ENCODE data around the gene R3HCC1L.

R3HCC1L gene

DNA sequence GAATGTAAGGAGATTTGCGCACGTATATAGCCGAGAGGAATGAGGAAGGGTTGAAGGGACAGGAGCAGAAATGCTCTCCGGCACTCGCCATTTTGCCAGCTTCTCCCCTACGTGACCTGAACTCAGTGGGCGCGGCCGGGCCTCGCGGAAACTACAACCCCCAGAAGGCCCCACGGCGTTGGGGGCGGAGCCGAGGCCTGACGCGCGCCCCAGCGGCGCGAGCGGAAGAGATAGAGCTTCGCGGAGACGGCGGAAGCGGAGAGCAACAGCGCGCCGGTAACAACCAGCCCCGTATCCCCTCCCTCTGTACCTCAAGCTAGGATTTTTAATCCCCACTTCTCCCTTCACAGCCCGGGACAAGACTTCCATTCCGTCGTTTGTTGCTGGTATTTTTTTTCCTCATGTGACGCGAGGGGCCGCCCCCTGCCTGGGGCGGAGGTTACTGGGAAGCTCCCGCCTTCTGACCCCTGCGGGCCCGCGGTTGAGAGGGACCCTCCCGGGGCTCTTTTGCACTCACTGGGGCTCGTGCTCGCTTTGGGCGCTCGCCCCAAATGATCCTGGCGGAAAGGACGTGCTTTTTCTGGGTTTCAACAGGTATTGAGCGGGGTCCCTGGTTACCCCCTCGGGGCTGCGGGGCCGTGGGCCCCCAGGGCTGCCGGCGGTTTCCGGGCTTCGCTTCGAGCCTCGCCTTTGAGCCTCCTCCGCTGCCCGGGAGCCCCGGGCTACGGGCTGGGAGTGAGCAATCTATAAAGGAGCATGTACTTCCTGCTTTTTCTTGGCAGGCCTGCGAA, at the start of gene R3HCC1L:
Gene R3HCC1L, plus strand, starts transcription at position 227 of the 791 bp plus-strand sequence. CDS start 73,458 bp downstream, outside the sequence.
- DNase-seq (ENCODE audit: low read depth, low spot score) = peak; percentile 86

DNA sequence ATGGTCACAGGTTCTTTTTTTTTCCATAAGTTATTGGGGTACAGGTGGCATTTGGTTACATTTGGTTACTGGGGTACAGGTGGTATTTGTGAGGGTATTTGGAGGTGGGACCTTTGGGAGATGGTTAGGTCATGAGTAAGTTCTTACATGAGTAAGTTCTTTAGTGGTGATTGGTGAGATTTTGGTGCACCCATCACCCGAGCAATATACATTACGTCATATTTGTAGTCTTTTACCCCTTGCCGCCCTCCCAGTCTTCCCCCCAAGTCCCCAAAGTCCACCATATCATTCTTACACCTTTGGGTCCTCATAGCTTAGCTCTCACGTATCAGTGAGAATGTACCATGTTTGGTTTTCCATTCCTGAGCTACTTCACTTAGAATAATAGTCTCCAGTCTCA, 49.2 kb upstream of the R3HCC1L start:
- no peak for DNase-seq (ENCODE audit: low read depth, low spot score)

DNA sequence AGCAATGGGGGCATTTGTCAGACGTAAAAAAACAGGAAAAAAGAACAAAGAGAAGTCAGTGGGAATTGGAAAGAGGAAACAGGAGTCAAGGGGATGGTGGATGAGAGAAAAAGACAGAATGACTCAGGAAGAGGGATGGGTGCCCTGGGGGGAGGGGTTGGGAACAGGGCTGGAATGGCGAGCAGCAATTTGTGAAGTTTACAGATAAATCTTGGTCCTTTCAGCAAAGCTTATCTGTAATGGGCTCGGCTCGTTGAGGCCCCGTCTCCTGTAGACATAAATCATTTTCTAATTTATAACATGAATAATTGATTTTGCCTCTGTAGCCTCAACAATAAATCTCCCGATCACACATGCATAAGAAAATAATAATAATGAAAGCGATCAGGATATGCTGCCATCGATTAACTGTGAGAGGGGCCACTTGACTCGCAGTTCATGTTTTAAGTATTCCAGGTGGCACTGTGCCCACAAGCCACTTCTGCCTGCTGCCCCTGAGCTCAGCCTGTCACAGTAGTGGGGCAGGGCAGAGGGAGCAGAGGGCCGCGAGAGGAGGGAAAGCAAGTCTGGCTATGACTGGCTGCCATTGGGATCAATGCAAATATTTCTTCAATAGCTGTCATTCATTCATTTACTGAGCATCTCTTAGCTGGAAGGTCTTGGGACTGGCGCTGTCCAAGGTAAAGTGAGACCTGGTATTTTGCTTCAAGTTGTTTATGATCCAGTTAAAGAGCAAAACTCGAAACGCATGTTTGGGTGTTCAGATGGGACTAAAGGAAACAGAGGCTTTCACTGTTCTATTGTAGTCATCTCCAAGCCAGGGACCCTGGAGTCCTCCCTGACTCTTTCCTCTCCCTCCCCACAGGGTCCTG, 47.4 kb upstream of the R3HCC1L start:
- DNase-seq (ENCODE audit: low read depth, low spot score) = no peak

DNA sequence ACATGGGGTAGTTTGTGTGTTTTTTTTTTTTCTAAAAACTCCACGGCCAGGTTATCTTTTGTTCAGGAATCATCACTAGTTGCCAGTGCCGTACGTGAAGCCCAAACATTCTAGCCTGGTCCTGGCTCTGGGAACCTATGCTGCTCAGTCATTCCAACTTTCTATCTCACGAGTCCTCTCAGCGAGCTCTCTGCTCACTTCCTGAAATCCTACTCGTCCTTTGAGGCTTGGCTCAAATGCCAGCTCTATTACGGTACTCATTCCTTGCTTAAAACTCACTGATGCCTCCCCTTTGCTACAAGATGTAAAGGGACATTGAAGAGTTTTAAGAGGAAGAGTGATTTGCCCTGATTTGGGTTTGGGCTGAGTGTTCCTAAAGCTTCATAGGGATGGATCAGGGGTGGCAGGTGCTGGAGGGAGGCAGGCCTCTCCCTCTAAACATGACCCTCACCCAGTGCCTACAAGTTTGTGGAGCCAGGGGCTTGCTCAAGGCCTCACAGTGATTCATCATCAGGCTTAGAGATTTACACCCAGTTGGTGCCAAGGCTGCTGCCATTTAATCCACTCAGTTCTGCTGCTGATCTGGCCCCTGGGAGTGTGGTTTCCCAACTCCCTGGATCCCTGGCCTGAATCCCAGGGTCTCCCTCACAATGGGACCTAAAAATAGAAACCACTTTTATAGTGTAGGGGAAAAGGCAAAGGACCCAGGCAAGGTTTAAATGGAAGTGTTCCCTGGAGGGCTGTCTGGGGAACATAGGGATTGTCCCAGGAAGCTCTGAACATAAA, 46.1 kb upstream of the R3HCC1L start:
- DNase-seq (ENCODE audit: low read depth, low spot score) = no peak

DNA sequence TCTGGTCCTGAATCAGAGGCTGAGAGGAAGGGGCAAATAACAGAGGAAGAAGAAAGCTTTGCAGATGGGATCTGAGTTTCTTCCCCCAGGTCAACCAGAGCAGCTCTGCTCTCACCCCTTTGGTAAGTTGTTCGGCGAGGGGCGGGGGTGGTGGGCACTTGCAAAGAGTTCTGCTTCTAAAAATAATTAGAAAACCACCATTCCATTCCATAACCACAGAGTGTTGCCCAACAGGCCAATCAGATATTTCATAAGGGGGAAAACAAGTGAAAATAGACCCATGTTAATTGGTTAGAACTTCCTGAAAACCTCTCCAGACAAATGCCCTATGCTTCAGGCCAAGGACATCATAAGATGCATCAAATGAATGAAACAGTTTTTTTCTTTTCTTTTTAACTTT, 43.6 kb upstream of the R3HCC1L start:
- DNase-seq (ENCODE audit: low read depth, low spot score) = no peak

DNA sequence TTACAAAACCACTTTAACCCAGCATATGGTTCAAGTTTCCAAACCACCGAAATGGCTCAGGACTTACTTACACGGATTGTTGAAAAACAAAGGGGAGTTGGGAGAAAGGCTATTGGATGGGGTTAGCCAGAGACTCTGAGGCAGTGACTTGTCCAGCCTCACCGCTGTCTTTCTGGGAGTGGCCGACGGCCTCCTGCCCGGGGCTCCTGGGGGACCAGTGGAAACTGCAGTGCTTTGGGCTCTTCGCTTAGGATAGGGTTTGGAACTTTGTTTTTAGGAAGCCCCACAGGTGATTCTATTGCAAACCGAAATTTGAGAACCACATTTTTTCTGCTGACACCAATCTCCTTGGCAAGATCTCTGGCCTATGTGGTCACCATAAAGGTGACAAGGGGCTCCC, 38.1 kb upstream of the R3HCC1L start:
- DNase-seq (ENCODE audit: low read depth, low spot score) = no peak

DNA sequence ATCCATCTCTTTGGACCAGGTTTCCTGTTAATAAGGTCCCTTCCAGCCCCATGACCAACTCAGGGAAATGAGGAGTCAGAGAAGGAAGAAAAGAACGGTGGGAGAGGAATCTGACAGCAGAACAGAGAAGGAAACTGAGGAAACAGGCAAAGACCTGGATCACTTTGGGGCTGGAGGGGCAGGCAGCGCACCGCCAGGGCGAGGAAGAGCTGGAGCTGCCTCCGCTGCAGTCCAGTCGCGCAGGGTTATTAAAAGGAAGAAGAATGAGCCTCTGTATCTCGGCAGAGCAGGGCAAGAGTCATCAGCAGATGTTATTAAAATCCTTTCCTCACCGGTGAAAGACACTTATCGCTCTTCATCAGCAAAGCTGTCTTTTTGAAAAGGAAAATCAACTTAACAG, 37.7 kb upstream of the R3HCC1L start:
- no peak for DNase-seq (ENCODE audit: low read depth, low spot score)

DNA sequence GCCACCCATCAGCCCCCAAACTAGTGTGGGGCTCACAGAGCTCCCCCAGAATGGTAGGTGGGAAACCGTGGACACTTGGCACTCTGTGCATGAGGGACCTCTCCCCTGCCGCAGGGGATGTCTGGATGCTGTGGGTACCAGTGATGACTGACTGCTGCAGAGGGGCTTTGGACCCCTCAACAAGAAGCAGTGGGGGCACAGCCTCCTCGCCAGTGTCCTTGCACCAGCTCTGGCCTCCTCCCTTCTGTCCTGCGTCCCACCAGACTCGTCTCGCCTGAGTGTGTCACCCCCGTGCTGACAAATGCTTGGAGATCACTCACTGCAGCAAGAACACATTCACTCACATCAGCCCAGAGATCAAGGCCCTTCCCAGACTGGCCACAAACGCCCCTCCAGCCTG, 37.3 kb upstream of the R3HCC1L start:
- no peak for DNase-seq (ENCODE audit: low read depth, low spot score)

DNA sequence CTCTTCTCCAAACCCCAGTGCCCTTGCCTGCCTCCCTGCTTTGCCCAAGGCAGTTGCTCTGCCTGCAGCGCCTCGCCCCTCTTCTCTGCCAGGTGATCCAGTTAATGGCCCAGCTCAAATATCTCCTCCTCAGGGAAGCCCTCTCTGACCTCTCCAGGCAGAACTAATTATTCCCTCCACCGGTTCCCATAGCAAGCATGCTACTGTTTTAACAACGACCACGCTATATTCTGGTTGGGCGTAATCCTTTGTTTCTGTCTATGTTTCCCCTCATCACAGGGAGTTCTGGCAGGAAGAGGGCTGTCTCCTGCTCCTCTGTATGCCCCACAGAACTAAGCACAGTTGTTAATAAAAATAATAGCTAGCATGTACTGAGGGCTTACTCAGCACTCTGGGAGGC, 36.8 kb upstream of the R3HCC1L start:
- DNase-seq (ENCODE audit: low read depth, low spot score) = no peak

DNA sequence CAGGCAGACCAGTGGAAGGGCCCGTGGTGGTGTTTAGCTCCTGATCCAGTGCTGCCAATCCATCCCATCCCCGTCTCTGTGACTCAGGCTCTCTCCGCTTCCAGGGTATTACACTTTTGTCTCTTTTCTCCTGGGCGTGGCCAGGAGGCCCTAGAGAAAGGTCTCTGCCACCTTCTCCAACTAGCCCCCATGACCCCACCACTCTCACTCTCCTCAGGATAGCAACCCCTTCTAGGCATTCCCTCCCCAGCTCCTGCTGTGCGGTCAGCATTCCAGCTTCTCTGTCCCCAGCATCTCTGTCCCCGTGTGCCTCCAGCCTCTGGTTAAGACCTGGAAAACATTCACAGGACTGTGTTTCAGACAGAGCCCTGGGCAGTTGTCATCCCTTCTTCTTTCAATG, 36.2 kb upstream of the R3HCC1L start:
- no peak for DNase-seq (ENCODE audit: low read depth, low spot score)

DNA sequence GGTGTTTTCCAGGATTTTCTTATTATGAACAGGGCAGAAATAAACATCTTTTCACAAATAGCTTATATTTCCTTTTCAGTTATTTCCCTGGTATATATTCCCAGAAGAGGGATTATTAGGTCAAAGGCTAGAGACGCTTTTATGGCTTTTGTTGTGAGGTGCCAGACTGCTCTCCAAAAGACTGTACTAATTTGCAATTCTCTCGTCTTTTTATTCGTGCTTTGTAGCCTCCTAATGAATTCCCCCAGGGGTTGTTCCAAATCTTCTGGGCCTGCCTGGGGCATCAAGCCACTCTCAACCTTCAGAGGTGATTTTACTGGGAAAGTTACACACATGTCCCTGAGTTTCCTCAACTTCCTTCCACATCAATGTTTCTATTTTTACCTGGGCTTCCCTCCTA, 34.0 kb upstream of the R3HCC1L start:
- DNase-seq (ENCODE audit: low read depth, low spot score) = no peak

DNA sequence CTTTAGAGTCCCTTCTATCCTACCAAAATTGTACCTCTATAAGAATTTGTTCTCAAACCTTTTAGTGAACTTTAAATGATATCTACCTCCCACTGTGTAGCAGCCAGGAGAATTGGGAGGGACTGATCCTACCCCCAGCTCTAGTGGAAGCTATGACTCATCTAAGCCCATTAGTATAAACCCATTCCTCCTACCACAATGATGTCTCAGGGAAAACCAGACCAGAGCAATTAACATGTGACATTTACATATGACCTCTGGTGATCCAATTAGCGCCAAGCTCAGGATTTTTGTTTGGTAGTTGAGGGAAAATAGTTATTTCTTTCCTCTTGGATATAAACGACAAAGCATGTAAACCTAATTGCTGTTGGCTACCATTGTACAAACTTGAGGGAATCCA, 33.1 kb upstream of the R3HCC1L start:
- no peak for DNase-seq (ENCODE audit: low read depth, low spot score)

DNA sequence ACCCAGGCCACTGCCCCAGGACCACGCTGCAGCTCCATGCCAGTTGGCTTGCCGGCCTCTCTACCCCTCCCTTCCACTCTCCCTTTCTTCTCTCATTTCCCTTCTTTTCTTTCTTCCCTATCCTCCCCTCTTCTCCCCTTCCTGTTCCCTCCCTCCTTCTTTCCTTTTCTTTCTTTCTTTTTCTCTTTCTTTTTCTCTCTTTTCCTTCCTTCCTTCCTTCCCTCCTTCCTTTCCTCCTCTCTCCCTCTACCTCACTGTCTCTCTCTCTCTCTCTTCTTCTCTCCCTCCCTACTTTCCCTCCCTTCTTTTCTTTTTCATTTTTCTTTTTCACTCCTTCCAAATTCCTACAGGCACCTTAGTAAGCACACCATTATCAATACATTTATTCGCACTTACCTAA, 30.3 kb upstream of the R3HCC1L start:
- DNase-seq (ENCODE audit: low read depth, low spot score) = no peak

DNA sequence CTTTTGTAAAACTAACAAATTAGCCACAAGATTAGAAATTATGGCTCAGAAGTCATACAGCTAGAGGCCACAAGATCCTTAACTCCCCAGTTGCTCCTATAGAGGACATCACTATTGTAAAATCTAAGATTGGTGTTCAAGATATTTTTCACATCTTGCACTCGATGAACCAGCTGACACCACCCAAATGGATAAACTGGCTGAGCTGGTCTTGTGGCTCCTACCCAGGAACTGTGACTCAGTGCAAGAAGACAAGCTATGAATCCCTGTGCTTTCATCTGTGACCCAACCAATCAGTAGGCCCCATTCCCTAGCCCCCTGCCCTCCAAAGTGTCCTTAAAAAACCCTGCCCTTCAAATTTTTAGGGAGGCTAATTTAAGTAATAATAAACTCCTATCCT, 27.9 kb upstream of the R3HCC1L start:
- DNase-seq (ENCODE audit: low read depth, low spot score) = no peak

DNA sequence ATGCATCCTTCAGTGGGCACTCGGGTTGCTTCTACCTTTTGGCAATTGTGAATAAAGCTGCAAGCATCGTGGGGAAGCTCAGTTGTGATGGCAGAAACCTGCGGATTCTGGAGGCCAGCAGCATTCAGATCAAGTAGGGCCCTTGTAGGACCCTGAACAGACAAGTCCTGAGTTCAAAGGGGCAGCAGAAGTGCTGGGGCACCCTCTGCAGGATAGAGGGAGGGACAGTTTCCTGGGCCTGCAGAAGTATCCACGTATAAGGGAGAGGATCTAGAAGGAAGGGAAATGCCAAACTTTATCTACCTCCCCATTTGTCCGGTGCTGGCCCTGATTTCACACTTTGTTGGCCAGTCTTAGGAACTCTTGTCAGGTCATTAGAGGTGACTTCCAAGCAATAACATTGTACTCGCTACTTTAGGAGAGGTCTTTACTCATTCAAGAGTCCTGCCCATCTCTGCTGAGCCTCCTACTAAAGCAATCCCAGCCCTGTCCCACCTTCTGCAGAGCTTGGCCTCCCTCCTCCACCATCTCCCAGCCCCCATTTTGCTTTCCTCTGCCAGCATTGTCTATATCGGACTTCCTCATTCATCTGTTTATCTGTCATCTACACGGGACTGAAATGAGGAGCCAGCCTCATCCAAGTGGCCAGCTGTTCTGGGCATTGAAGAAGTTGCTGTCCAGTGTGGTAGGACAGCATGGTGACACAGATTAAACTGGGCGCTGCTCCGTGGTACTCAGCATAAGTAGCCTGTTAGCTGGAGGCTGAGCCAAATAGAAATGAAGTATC, 26.6 kb upstream of the R3HCC1L start:
- no peak for DNase-seq (ENCODE audit: low read depth, low spot score)

DNA sequence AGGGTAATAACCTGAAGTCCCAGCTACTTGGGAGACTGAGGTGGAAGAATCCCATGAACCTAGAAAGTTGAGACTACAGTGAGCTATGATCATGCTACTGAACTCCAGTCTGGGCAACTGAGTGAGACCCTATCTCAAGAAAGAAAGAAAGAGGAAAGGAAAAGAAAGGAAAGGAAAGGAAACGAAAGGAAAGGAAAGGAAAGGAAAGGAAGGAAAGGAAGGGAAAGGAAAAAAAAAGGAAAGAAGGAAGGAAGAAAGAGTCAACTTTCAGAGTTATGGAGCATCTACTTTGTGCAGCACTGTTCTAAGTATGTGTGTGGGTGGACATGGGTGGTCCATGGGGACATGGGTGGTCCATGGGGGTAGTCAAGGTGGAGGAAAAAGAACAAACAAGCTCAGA, 24.1 kb upstream of the R3HCC1L start:
- no peak for DNase-seq (ENCODE audit: low read depth, low spot score)

DNA sequence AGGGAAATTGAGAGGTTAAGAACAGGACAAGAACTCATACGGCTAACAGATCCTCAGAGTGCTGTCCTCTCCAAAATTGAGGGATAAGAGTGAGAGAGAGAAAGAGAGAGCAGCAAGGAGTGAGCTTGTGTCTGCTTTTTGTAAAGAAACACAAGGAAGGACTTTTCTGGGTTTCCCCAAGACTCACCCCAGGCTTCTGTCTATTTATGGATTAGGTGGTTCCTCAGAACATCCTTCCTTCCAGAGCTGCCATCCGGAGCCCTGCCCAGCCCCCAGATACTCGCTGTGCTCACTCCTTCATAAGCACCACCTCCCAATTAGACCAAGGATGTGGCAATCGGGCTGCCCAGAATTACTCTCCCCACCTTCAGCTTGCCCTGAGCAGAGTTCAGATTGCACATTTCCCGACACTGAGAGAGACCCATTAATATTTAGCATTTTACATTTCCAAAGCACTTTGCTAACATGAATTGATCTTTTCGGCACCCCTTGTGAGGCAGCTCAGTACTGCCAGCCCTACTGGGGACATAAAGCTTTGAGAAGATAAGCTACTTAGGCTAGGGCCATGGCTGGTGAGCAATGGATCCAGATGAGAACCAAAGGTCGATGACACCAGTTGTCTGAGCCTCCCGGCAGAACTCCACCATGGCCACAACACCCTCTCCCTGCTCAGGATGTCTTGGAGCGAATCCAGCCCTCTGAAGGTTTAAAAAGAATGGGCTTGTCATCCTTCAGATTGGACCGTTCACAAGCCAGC, 19.2 kb upstream of the R3HCC1L start:
- DNase-seq (ENCODE audit: low read depth, low spot score) = no peak

DNA sequence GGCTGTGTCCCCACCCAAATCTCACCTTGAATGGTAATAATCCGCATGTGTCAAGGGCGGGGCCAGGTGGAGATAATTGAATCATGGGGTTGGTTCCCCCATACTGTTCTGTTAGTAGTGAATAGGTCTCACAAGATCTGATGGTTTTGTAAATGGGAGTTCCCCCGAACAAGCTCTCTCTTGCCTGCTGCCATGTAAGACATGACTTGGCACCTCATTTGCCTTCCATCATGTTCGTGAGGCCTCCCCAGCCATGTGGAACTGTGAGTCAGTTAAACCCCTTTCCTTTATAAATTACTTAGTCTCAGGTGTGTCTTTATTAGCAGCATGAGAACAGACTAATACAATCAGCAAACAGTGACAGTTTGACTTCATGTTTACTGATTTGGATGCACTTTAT, 14.6 kb upstream of the R3HCC1L start:
- DNase-seq (ENCODE audit: low read depth, low spot score) = no peak

DNA sequence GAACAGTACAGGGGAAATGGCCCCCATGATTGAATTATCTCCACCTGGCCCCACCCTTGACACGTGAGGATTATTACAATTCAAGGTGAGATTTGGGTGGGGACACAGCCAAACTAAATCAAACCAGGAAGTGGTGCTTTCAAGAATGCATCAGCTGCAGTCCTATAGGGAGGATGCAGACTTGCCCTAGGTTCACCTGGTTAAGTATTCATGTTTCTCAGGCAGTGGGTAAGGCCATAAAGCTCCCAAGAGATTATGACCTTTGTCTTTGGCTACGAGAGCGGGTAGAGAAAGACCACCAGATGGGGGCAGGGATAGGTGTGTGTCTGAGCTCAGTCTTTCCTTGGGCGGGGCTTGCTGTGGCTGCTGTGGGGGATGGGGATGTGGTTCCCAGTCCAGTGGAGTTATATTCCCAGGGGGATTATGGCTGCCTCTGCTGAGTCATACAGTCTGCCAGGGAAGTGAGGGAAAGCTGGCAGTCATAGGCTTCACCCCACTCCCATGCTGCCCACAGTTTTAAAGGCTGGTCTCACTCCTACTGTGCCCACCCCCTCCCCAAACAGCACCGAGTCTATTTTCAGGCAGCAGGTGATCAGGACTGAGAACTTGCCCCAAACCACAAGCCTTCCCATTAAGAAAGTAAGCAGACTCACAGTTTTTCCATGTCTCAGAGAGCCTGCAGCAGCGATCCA, 8.4 kb upstream of the R3HCC1L start:
- no peak for DNase-seq (ENCODE audit: low read depth, low spot score)

DNA sequence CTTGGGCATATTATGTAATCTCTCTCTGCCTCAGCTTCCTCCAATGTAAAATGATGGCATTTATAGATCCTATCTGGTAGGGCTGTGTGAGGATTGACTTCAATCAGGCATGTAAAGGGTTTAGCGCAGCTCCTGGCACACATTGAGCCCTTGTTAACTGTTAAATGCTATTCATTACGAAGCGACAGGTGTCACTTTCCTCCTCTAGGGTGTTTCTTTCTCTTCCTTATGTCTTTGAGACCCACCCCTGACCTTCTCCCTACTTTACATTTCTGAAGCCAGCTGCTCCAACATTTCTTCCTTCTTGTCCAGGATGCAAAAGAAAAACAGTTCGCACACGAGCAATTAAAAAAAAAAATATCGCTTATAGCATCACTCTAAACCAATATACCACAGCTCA, 5.7 kb upstream of the R3HCC1L start:
- DNase-seq (ENCODE audit: low read depth, low spot score) = no peak

All from activated CD4-positive, CD25-positive, alpha-beta regulatory T cell treated with anti-CD3 and anti-CD28 coated beads, Interleukin-2, amount 50 U/mL, for 16 hours (primary cell).